Erythroblast (primary cell): ENCODE measurements around the gene OSBPL7.

ENCODE experiments used
- GATA1 ChIP-seq: IDR thresholded peaks from 2 replicates; pipeline ENCODE4 v1.6.1; 2011; ENCODE audit warnings: low read depth, mild to moderate bottlenecking, control low read depth, low read length, moderate library complexity
- POLR2A ChIP-seq: IDR thresholded peaks from 2 replicates; pipeline ENCODE4 v1.6.1; 2011; ENCODE audit warnings: mild to moderate bottlenecking, low read length

- no peak for TF ChIP-seq POLR2A
- TF ChIP-seq GATA1, result no peak
Observed at GRCh38 chr17:47841488-47842291, 20.1 kb upstream of the OSBPL7 start.
